Inflammatory macrophage treated with lipopolysaccharide for 1 hour (primary cell): ENCODE data around the gene KRABD2.
A peak's percentile ranks its signal among the peaks of the same experiment; 100 is the strongest.
"Not testable (repeated sequence)": the region's sequence is repeated elsewhere in the genome, so short reads cannot be mapped to it uniquely, and the experiment has no call there.

Source experiments
- DNase-seq, 2 donors: peaks; one replicate each; pipeline ENCODE4 v3.0.0-alpha.2; 2020 to 2022

The KRABD2 gene

DNA sequence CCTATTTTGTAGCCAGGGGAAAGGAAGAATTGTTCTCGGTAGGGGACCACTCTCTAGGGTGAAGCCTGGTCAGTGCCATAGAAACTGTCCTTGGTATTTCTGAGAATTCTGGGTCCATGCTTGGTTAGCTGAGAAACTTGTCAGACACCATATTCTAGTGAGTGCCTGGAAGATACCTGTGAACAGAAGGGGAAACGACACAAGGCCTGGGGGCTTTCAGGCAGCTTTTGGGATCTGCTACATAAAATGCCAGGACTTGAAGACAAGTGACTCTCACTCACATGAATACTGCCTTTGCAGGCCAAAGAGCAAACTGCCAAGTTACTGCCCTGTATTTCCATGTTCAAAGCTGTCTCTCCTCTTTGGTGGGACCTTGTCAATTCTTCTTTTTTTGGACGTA, 18.6 kb downstream of the KRABD2 start:
- no peak for DNase-seq

DNA sequence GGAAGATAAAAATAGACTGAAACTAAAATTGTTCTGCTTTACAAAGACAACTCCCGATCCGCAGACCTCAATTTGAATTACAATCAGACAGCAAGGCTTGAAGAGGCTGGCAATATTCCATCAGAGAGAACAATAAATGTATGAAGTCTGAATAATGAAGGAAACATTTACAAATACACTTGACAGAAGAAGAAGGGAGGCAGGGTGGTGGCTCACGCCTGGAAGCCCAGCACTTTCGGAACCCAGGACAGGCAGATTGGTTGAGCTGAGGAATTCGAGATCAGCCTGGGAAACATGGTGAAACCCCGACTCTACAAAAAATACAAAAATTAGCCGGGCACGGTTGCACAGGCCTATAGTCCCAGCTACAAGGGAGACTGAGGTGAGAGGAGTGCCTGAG, 22.3 kb downstream of the KRABD2 start:
- no peak for DNase-seq

DNA sequence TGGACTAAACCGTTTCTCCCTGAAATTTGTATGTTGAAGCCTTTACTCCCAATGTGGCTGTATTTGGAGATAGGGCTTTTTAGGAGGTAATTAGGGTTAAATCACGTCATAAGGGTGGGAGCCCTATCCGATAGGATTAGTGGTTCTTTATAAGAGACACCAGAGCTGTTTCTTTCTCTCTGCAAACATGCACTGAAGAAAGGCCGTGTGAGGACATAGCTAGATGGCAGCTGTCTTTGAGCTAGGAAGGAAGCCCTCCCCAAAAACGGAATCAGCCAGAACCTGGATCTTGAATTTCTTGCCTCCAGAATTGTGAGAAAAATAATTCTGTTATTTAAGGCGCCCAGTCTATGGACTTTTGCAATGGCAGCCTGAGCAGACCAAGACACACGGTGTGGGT, 22.8 kb downstream of the KRABD2 start:
- DNase-seq, result no peak

DNA sequence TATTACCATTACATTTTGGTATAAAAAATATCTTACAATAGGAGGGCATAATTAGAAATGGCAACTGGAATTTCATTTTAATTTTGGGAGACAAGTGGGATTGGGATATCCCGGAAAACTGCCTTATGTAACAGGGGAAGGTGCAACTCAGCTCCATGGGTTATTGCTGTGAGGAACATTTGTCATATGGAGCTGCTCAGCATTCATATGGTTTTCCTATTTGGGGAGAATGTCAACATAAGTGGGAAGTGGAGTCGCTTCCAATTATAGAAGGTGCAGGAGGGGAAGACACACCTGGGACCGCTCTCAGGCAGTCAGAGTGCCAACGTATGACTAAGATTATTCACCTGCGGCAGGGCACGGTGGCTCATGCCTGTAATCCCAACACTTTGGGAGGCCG, 26.2 kb downstream of the KRABD2 start:
- DNase-seq, result no peak

DNA sequence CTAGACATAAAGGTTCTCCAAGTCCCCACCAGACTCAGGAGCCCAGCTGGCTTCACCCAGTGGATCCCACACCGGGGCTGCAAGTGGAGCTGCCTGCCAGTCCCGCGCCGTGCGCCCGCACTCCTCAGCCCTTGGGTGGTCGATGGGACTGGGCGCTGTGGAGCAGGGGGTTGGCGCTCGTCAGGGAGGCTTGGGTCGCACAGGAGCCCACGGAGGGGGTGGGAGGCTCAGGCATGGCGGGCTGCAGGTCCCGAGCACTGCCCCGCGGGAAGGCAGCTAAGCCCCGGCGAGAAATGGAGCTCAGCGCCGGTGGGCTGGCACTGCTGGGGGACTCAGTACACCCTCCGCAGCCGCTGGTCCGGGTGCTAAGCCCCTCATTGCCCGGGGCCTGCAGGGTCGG, 29.5 kb downstream of the KRABD2 start:
- DNase-seq, result not testable (repeated sequence)

DNA sequence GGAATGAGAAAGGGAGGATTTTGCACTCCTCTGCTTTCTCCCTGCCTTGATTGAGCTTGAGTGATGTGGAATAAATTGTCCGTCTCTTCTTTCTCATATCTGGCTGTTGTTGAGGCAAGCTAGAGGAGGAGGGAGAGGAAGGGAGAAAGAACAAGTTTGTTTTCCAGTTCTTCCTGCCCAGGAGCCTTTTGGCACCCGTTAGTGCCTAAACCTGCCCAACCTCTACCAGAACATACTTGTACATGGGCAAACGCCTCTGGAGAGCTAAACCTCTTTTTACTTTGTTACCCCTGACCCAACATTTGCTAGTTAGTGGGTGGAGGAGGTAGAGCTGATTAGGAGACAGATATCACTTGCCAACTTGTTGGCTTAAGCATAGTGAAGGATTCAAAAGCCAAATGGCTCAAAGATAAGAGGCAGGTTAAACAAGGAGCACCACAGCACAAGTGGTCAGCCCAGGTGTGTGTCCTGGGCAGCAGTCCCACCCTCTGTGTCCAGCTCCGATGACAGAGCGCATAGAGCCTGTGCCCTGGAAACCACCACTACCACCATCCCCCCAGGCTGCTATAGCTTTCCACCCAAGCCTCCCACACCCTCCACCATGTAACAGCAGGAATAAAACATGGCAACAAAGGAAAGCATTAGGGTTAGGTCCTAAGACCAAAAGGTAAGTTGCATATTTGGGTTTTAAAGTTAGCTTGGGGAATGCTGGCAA, 30.4 kb downstream of the KRABD2 start:
- DNase-seq, result no peak

DNA sequence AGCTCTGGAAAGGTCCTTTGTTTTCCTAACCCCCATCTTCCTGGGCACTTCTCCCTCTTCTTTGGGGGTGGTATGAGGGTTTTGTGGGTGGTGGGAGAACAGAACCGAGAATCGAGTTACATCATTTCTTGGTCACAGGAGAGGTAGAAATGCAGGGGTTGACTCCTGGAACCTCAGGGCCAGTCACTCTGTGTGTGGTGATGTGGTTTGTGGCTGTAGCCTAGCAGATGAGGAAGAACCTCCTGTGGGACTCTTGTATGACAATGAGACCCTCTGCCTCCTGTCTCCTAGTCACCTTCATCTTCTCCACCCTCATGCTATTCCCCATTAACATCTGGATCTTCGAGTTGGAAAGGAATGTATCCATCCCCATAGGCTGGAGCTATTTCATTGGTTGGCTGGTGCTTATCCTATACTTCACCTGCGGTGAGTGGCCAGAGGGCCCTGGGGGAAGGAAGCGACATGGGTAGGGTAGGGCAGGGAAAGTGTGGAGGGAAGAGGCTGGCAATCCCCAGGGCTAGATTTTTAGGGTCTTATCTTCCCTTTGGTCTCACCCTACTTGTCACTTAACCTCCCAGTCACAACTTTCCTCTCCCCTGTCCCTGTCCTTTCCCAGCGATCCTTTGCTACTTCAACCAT, 31.3 kb downstream of the KRABD2 start:
- DNase-seq, result no peak

DNA sequence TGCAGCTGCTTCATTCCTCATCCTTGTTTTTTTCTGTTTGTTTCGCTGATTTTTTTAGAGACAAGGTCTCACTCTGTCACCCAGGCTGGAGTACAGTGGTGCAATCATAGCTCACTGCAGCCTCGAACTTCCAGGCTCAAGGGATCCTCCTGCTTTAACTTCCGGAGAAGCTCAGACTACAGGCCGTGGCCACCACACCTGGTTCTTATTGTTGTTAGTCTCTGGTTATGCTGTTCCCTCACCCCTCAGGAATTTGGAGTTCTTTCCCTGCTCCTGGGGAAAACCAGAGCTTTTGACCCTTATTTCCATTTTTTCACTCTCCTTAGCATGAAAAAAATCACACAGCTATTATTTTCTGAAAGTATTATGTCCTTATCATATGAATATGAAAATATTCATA, 35.0 kb downstream of the KRABD2 start:
- DNase-seq, result no peak

DNA sequence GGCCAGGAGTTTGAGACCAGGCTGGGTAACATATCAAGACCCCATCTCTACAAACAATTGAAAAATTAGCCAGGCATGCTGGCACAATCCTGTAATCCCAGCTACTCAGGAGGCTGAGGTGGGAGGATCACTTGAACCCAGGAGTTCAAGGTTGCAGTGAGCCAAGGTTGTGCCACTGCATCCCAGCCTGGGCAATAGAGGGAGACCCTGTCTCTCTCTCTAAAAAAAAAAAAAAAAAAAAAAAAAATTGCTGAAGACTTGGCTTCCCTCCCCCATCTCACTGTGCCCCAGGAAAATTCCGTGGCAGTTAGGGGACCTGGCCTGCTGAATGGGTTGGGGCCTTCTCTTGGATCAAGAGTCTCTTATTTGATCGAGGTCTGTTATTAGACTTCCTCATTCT, 37.0 kb downstream of the KRABD2 start, which contains the start of gene ODF4:
Gene ODF4, plus strand, starts transcription at position 301 of the 400 bp plus-strand sequence. CDS start 212 bp downstream, outside the sequence.
- no peak for DNase-seq

DNA sequence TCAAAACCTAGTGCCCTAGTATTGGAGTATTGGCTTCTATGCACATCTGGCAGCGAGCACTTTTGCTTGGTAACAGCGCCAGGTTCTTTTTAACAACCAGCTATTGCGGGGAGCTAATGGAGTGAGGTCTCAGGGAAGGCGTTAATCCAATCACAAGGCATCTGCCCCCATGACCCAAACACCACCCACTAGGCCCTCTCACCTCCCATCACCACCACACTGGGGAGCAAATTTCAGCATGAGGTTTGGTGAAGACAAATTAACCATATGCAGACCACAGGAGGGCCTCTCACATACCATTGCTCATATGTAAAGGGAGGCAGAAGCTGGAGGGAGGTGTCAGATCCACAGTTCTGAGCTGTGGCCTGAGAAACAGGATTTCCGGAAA, 37.8 kb downstream of the KRABD2 start:
- DNase-seq, result no peak

DNA sequence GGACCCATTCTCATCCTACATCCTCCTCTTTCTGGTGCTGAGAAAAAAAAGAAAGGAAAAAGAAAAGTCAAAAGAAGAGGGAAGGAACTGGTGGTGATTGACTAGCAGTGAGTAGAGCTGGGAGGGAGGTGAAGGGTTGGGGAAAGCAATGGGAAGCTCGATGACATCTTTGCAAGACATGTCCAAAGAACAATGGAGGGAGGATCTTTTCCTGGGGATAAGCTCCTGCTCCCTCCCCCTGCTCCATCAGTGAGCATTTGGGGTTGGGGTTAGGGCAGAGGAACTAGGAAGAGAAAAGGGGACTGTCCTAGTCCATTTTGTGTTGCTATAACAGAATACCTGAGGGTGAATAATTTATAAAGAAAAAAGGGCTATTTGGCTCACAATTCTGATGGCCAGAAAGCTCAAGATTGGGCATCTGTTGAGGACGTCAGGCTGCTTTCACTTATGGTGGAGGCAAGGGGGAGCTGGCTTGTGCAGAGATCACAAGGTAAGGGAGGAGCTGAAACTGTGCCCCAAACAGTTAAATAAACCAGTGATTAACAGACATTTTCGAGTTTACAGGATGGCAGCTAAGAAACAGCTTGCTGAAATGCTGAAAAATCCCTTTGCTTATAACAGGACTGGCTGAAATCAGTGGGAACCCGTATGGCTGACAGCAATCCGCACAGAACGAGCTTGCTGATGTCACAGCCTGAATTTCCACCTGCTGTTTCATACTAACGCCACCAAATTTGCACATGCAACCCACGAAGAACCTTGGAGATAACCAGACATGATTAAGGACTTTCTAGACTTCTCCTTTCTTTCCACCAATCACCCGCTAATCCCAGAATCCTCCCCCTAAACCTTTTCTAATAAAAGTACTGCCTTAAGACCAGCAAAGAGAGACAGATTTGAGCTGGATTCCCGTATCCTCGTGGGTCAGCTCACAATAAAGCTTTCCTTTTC, 38.4 kb downstream of the KRABD2 start:
- DNase-seq, result peak; percentile 79 to 88

DNA sequence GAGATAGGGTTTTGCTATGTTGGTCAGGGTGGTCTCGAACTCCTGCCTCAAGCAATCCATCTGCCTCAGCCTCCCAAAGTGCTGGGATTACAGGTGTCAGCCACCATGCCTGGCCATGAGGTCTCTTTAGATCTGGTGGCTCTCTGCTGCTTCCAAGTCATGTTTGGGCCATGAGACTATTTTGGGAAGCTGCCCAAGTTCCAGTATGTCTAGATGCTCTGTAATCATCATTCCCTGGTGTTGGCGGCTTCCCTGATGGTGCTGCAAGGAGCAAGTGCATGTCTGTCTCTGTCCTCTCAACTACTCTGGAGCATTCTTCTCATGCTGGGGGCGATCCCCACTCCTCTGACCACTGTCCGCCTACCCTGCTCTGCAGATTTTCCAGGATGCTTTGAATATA, 43.2 kb downstream of the KRABD2 start:
- no peak for DNase-seq

DNA sequence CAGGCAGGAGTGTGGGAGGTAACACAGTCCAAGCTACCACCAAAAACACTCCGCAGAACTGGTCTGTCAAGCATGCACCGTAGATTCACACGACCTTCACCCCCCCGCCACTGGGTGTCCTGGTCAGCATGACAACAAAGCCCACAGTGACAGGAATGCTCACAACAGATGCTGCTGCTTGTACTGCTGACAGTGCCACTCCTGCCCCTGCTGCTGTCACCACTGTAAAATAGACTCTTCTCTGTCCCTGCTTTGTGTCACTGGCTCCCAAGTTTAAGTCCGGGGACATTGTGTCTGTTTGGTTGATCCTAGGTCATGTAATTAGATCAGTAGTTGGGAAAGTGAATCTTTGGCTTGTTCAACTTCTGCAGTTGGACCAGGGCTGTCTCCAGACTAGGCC, 43.8 kb downstream of the KRABD2 start:
- no peak for DNase-seq

DNA sequence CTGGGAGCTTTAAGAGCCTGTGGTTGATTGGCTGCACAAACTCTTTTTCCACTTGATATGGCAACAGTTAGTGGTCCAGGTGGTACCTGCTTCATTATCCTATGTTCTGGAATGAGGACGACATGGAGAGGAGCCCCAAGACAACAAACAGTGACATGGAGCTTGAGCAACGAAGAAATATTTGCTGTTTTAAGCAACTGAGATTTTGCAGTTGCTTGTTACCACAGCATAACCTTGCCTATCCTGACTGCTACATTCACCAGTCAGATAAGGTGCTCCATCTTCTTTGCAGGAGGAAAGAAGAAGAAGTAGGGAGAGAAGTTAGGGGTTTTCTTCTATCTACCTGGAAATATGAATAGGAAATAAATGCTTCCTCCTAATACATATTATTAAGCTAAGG, 44.4 kb downstream of the KRABD2 start:
- DNase-seq, result no peak

DNA sequence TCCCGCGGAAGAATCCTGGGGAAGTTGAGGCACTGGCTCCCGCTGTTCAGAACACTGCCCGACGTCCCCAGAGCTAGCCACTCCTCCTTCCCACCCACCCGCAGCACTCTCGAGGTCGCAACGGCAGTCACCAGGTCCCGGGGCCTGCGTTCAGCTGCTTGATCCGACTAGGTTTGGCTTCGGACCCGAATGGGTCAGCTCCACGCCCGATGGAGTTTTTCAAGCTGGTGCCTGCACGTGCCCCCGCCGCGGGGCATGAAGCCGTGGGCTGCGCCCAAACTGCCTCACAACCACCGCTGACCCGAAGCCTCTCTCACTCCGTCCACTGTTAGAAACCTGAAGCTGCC, 49.2 kb downstream of the KRABD2 start:
- no peak for DNase-seq
